Measurements from ENCODE around the gene PALLD.

GRCh38 chr4:168453146-168453545, 43.7 kb upstream of the PALLD start:
- no peak for TF ChIP-seq GATA3 (IDR thresholded peaks at IDR 0.05; ENCODE audit: low read depth, low read length)
- TF ChIP-seq GATA2 (IDR thresholded peaks at IDR 0.05; ENCODE audit: low read depth, low read length) = no peak
